Activated naive CD8-positive, alpha-beta T cell treated with anti-CD3 and anti-CD28 coated beads, Interleukin-2, amount 50 U/mL, for 24 hours (primary cell): ENCODE data around the gene PGP.
"Not testable (repeated sequence)": the region's sequence is repeated elsewhere in the genome, so short reads cannot be mapped to it uniquely, and the experiment has no call there.

Source experiments
- ATAC-seq: fragments of 150-1000 bp; cut with Tn5 transposase; one replicate; pipeline ENCODE4 v1.10.0; 2021
- DNase-seq: peaks from one replicate; pipeline ENCODE4 v3.0.0; 2021
- H3K27ac Mint-ChIP-seq: one replicate; pipeline ENCODE4 v1.8.0; 2021; ENCODE audit warnings: mild to moderate bottlenecking, mixed read lengths
- H3K27me3 Mint-ChIP-seq: one replicate; pipeline ENCODE4 v1.8.0; 2021; ENCODE audit warnings: mixed read lengths
- H3K36me3 Mint-ChIP-seq: one replicate; pipeline ENCODE4 v1.8.0; 2021; ENCODE audit warnings: low read depth, mixed read lengths
- H3K4me1 Mint-ChIP-seq: one replicate; pipeline ENCODE4 v1.8.0; 2021; ENCODE audit warnings: mixed read lengths
- H3K4me3 Mint-ChIP-seq: one replicate; pipeline ENCODE4 v1.8.0; 2021; ENCODE audit warnings: mild to moderate bottlenecking, moderate library complexity, mixed read lengths
- H3K9me3 Mint-ChIP-seq: one replicate; pipeline ENCODE4 v1.8.0; 2021; ENCODE audit warnings: mixed read lengths

The PGP gene

GRCh38 chr16:2204416-2205103, 10.1 kb downstream of the PGP start:
- H3K27ac Mint-ChIP-seq, result peak overlapping the region; percentile 78
- peaks cover 3% of the 10 kb centered on the region for H3K27me3 Mint-ChIP-seq
- no peak for ATAC-seq
- peaks cover 25% of the 10 kb centered on the region for H3K4me1 Mint-ChIP-seq
- peaks cover 18% of the 10 kb centered on the region for H3K36me3 Mint-ChIP-seq
- no peaks in the 10 kb centered on the region for H3K9me3 Mint-ChIP-seq
- H3K4me3 Mint-ChIP-seq, result peak overlapping the region; percentile 87
- no peak for DNase-seq

DNA sequence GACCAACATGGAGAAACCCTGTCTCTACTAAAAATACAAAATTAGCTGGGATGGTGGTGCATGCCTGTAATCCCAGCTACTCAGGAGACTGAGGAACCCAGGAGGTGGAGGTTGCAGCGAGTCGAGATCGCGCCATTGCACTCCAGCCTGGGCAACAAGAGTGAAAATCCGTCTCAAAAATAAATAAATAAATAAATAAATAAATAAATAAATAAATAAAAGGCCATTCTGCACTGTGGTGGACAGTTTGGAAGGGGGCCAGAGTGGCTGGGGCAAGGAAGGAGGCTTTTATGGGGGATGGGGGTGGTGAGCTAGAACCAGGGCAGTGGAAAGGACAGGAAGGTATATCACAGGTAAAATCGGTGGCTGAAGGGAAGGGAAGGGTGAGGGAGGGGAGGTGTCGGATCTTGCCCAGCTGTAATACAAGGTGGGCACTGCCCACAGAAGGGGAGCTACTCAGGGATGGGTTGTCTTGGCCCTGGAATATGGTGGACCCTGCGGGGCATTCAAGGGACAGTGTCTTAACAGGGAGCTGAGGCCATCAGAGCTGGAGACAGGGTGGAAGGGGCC, 11.4 kb downstream of the PGP start:
- Mint-ChIP-seq H3K27ac (peak overlapping the region; percentile 14), H3K36me3 (peaks cover 17% of the 10 kb centered on the region), H3K4me1 (peaks cover 25% of the 10 kb centered on the region), H3K27me3 (peaks cover 12% of the 10 kb centered on the region), H3K4me3 (peak overlapping the region; percentile 36)
- not testable (repeated sequence) for ATAC-seq, DNase-seq, H3K9me3 Mint-ChIP-seq

DNA sequence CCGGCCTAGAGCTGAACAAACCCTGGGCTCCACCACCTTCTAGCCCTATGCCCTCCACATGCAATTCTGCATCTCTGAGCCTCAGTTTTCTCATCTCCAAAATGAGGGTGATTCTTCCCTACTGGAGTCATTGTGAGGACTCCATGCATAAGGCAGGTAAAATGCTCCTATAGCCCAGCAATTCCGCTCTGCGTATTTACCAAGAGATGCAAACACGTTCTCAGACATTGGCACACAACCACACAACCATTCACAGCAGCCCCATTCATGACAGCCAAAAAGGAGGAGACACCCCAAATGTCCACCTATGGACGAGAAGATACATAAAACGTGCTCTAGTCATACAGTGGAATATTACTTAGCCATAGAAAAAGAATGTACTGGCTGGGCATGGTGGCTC, 14.3 kb downstream of the PGP start:
- DNase-seq, result no peak
- Mint-ChIP-seq H3K36me3 (no peaks in the 10 kb centered on the region), H3K9me3 (no peaks in the 10 kb centered on the region), H3K4me1 (peaks cover 11% of the 10 kb centered on the region), H3K27ac (no peak overlapping the region), H3K4me3 (no peak overlapping the region), H3K27me3 (peaks cover 26% of the 10 kb centered on the region)
- ATAC-seq, result no peak

GRCh38 chr16:2199621-2200139, 15.0 kb downstream of the PGP start:
- ATAC-seq (no peak), DNase-seq (no peak)
- Mint-ChIP-seq H3K27me3 (peaks cover 30% of the 10 kb centered on the region), H3K27ac (no peak overlapping the region), H3K36me3 (no peaks in the 10 kb centered on the region), H3K4me3 (no peak overlapping the region), H3K4me1 (peaks cover 14% of the 10 kb centered on the region), H3K9me3 (no peaks in the 10 kb centered on the region)

DNA sequence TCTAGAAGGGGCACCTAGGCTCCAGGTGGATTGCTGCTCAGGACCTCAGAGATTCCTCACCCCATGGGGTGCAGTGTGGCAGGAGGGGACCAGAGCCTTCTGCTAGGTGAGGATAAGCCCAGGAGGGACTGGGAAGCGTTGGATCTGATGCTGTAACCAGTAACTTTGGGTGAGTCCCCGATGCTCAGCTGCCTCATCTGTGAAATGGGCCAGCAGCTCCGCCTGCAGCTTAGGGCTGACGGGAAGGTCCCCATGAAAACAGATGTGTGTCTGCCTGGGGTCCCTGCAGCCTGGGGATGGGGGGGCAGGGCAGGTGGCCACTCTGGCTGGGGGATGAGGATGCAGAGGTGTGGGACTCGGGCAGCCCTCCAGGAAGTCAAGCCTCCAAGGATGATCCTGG, 15.5 kb downstream of the PGP start:
- H3K27ac Mint-ChIP-seq, result no peak overlapping the region
- H3K4me3 Mint-ChIP-seq, result no peak overlapping the region
- peaks cover 35% of the 10 kb centered on the region for H3K27me3 Mint-ChIP-seq
- DNase-seq (no peak), ATAC-seq (no peak)
- no peaks in the 10 kb centered on the region for H3K36me3 Mint-ChIP-seq
- peaks cover 8% of the 10 kb centered on the region for H3K4me1 Mint-ChIP-seq
- no peaks in the 10 kb centered on the region for H3K9me3 Mint-ChIP-seq

GRCh38 chr16:2198283-2198682, 16.4 kb downstream of the PGP start:
- no peaks in the 10 kb centered on the region for H3K36me3 Mint-ChIP-seq
- peaks cover 6% of the 10 kb centered on the region for H3K4me1 Mint-ChIP-seq
- H3K4me3 Mint-ChIP-seq, result peak overlapping the region; percentile 32
- no peak for ATAC-seq
- no peaks in the 10 kb centered on the region for H3K9me3 Mint-ChIP-seq
- H3K27me3 Mint-ChIP-seq, result peaks cover 35% of the 10 kb centered on the region
- no peak overlapping the region for H3K27ac Mint-ChIP-seq
- no peak for DNase-seq

- peaks cover 35% of the 10 kb centered on the region for H3K27me3 Mint-ChIP-seq
- DNase-seq (no peak), ATAC-seq (no peak)
- H3K36me3 Mint-ChIP-seq, result no peaks in the 10 kb centered on the region
- no peak overlapping the region for H3K27ac Mint-ChIP-seq
- peak overlapping the region; percentile 32 for H3K4me3 Mint-ChIP-seq
- peaks cover 6% of the 10 kb centered on the region for H3K4me1 Mint-ChIP-seq
- H3K9me3 Mint-ChIP-seq, result no peaks in the 10 kb centered on the region
These were observed 16.9 kb downstream of the PGP start for GRCh38 chr16:2197765-2198164.

DNA sequence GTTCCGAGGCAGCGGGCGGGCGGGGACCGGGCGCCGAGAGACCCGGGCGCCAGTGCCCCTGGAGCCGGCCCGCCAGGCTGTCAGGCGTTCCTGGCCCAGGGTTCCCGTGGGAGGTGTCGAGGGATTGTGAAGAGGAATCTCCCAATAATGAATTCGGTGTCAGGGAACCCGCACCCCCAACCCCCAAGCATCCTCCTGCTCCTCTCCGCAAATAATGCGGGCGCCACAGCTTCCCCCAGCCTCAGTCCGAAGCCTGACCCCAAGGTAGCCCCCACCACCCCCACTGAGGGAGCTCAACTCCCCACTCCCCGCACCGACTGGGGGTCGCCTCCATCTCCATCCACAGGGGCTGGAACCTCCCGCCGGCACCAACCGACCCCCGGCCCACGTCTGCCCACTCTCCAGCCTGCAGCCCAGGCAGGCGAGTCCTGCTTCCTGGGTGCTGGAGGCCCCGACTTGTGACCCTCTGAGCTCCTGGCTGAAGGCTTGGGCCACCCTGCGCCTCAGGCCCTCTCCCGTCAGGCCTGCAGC, 17.6 kb downstream of the PGP start:
- peak overlapping the region; percentile 29 for H3K4me3 Mint-ChIP-seq
- ATAC-seq (no peak), DNase-seq (no peak)
- H3K27me3 Mint-ChIP-seq, result peaks cover 35% of the 10 kb centered on the region
- no peaks in the 10 kb centered on the region for H3K36me3 Mint-ChIP-seq
- H3K9me3 Mint-ChIP-seq, result no peaks in the 10 kb centered on the region
- peaks cover 6% of the 10 kb centered on the region for H3K4me1 Mint-ChIP-seq
- H3K27ac Mint-ChIP-seq, result no peak overlapping the region

GRCh38 chr16:2196162-2196980, 18.3 kb downstream of the PGP start, which contains the start of gene CASKIN1:
Gene CASKIN1, minus strand, starts transcription at chr16:2196605. Its CDS starts 173 bp downstream, at chr16:2196432.
- ATAC-seq, result peak; percentile 26
- Mint-ChIP-seq H3K27me3 (peaks cover 35% of the 10 kb centered on the region), H3K9me3 (no peaks in the 10 kb centered on the region)

DNA sequence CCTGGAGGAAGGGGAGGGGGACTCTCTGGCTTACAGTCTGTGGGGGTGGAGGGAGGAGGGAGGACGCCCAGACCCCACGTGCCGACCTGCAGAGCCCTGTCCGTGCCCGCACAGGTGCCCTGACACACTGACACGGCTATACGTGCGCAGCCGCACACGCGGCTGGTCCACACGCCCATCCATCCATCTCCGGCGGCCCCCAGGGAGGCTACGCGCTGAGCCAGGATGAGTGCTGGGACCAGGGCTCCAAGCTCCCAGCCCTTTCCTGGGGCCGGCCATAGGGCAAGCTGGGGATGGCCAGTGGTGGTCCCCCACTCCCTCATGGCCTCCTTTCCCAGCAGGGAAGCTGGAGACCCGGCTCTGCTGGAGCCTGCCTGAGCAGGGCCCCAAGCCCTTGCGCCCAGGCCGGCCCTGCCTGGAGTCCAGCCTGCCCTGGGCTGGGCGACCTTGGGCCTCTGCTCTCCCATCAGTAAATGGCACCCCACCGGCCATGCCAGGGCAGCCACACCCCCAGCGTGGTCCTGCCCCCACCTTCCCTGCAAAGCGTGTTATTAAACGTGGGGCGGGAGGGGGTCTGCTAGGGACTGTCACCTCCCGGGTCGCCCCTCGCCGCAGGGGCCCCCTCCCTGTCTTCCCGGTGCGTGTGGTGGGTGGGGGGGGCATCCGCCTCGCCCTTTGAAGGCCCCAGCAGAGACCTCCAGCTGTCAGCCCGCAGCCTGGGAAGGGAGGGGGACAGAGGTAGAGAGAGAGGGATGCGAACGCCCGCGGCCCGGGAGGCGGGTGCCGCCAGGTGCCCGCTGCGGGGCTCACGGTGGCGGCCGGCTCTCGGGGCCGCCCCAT, 19.1 kb downstream of the PGP start:
- Mint-ChIP-seq H3K9me3 (no peaks in the 10 kb centered on the region), H3K4me3 (peak overlapping the region; percentile 4), H3K4me1 (peaks cover 6% of the 10 kb centered on the region), H3K27me3 (peaks cover 35% of the 10 kb centered on the region), H3K27ac (no peak overlapping the region), H3K36me3 (no peaks in the 10 kb centered on the region)
- DNase-seq (no peak), ATAC-seq (no peak)

More at GRCh38 chr16:2196162-2196980, 18.3 kb downstream of the PGP start, which contains the start of gene CASKIN1:
- H3K27ac Mint-ChIP-seq, result no peak within 1 kb of the TSS
- DNase-seq, result no peak
- no peaks in the 10 kb centered on the region for H3K36me3 Mint-ChIP-seq
- peak within 1 kb of the TSS; percentile 29 for H3K4me3 Mint-ChIP-seq
- H3K4me1 Mint-ChIP-seq, result peaks cover 6% of the 10 kb centered on the region

- Mint-ChIP-seq H3K27me3 (peaks cover 32% of the 10 kb centered on the region), H3K4me3 (peak overlapping the region; percentile 4), H3K27ac (no peak overlapping the region), H3K36me3 (no peaks in the 10 kb centered on the region), H3K4me1 (peaks cover 6% of the 10 kb centered on the region), H3K9me3 (no peaks in the 10 kb centered on the region)
- peak; percentile 73 for ATAC-seq
- peak; percentile 39 for DNase-seq
These were observed 19.8 kb downstream of the PGP start for GRCh38 chr16:2194852-2195321.

DNA sequence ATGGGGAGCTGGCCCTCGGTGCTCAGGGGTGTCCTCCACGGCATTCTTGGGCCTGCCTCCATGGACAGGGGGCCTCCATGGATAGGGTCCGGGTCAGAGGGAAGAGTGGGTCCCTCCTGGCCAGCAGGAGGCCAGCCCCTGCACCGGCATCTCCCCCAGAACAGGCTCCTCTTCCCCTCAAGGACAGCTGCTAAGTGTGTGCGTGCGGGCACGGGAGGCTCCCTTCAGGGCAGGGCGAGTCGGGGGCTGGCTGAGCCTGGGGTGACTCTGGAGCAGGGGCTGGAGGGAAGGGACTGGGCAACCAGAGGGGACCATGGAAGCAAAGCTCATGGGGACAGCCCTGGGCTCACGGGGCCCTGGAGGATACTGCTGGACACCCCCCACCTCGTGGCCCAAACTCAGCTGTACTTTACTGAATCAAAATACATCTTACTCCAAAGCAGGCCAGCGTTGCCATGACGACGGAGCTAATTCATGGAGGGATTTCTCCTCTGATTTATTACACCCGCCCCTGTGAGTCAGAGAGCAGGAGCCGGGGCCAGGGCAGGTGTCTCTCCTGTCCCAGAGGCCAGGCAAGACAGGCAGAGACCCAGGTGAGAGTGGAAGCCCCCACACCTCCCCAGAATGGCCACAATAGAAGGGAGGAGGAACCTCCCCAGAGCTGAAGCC, 20.3 kb downstream of the PGP start:
- Mint-ChIP-seq H3K4me1 (peaks cover 6% of the 10 kb centered on the region), H3K4me3 (no peak overlapping the region), H3K27ac (no peak overlapping the region), H3K9me3 (no peaks in the 10 kb centered on the region), H3K36me3 (no peaks in the 10 kb centered on the region), H3K27me3 (peaks cover 32% of the 10 kb centered on the region)
- no peak for ATAC-seq
- no peak for DNase-seq

GRCh38 chr16:2191446-2191706, 23.3 kb downstream of the PGP start:
- Mint-ChIP-seq H3K27ac (no peak overlapping the region), H3K27me3 (peaks cover 10% of the 10 kb centered on the region), H3K4me3 (no peak overlapping the region), H3K4me1 (peaks cover 4% of the 10 kb centered on the region), H3K36me3 (no peaks in the 10 kb centered on the region), H3K9me3 (no peaks in the 10 kb centered on the region)
- DNase-seq (no peak), ATAC-seq (no peak)
